ENCODE results near the gene ABCA13.
A peak's percentile ranks its signal among the peaks of the same experiment; 100 is the strongest.

DNA sequence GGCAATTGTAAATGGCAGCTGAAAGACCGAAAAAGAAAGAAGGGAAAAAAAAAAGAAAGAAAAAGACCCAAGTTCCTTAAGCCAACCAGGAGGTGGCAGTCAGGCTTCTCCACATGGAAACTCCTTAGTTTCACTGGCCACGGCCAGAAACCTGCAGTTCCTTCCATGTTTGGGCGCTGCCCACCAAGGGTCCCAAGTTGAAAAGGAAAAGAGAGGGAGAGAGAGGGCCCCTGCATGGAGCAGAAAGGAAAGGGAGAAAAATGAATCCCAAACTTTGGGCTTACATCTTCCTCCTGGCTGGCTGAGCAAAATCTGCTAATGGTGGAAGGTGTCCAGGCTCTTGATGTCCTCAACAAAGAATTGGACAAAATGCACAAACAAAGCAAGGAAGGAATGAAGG lies 31.8 kb upstream of the ABCA13 start:
- no peak for TF ChIP-seq POLR2AphosphoS5 (IDR thresholded peaks at IDR 0.05)
- TF ChIP-seq CTCF (IDR thresholded peaks at IDR 0.05): peak in 4 of 5 experiments; percentile 27 to 44 (median 38)
- TF ChIP-seq EP300 (IDR thresholded peaks at IDR 0.05; ENCODE audit: low read depth): no peak
